GM18505 (cell line): ENCODE results near the gene FAM124A.

Experiments used
- ATAC-seq: cut with Tn5 transposase; IDR thresholded peaks from one replicate; pipeline ENCODE4 v1.9.1; 2021; ENCODE audit not compliant: unreplicated experiment
- POLR2A ChIP-seq: IDR thresholded peaks from 4 replicates; pipeline ENCODE4 v1.6.1; 2011; ENCODE audit warnings: borderline replicate concordance; ENCODE audit not compliant: insufficient read depth, insufficient read length; ENCODE audit errors: extremely low read depth

FAM124A gene

GRCh38 chr13:51252954-51253532, 30.8 kb downstream of the FAM124A start:
- TF ChIP-seq POLR2A = no peak
- ATAC-seq = no peak

- no peak for TF ChIP-seq POLR2A
- ATAC-seq = no peak
Measured at GRCh38 chr13:51255556-51255955, 33.4 kb downstream of the FAM124A start.

- TF ChIP-seq POLR2A = no peak
- no peak for ATAC-seq
Measured at GRCh38 chr13:51257187-51257586, 35.0 kb downstream of the FAM124A start.

DNA sequence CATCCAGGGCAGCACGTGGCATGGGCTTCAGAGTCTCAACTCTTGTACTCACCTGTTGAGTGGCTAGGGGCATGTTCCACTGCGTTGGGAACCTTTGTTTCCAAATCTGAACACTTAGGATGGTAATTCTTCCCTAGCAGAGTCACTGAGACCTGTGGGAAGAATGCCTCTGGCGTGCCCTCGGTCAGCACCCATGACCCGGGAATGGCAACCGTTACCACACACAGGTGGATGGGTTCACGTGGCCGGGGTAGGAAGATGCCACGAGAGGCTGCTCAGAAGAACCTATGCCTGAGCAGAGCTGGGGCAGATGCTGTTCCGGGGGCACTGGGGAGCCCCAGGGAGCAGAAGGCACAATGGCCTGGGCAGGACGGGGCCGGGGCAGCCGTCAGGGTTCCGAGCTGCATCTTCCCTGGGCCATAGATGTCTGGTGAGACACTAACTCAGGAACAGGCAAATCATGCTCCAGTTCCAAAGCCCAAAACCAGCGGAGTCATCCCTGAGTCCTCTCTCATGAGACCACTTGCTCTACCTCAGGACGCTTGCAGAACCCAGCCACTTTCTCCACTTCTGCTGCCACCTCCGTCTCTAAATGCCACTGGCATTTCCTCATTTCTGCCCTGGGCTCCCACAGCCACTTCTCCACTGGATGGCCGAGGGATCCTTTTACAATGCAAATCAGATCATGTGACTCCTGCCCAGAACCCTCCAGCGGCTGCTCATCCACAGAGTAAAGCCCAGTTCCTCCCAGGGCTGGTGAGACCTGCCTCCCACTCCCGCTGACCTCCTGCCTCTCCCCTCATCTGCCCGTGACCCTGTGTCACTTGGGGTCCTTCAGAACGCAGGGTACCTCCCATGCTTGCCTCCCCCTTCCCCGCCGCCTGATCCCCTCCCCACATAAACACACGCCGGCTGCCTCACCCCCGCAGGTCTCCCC, 36.7 kb downstream of the FAM124A start:
- TF ChIP-seq POLR2A = no peak

GRCh38 chr13:51260154-51260553, 38.0 kb downstream of the FAM124A start:
- ATAC-seq = no peak
- TF ChIP-seq POLR2A = no peak

More for the DNA sequence above, 36.7 kb downstream of the FAM124A start:
- ATAC-seq = no peak

DNA sequence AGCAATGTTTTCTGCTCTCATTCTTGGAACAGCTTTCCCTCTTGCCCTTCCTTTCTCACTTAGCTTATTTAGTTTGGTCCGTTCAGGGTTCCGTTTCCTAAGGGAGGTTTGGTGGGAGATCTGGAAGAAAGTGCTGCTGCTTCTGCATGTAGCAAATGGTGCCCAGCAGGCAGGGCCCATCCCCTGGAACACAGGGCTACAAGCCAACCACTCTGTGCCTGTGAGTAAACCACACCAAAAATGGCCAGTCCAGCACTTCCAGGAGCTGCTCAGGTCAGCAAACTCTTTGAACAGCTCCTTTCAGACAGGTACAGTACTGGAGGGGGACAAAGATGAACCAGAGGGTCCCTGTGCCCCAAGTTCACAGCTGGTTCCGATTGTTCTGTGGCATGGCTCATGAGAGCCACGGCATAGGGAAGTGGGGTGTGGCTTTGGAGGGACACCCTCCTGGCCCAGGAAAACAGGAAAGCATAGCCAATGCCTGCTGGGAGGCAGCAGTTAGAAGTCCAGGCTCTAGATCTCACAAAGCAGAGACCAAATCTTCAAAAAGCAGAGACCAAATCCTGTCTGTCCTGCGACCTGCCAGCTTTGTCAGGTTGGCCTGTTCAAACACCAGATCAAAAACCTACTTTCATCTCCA, 39.5 kb downstream of the FAM124A start:
- no peak for ATAC-seq
- TF ChIP-seq POLR2A = no peak

DNA sequence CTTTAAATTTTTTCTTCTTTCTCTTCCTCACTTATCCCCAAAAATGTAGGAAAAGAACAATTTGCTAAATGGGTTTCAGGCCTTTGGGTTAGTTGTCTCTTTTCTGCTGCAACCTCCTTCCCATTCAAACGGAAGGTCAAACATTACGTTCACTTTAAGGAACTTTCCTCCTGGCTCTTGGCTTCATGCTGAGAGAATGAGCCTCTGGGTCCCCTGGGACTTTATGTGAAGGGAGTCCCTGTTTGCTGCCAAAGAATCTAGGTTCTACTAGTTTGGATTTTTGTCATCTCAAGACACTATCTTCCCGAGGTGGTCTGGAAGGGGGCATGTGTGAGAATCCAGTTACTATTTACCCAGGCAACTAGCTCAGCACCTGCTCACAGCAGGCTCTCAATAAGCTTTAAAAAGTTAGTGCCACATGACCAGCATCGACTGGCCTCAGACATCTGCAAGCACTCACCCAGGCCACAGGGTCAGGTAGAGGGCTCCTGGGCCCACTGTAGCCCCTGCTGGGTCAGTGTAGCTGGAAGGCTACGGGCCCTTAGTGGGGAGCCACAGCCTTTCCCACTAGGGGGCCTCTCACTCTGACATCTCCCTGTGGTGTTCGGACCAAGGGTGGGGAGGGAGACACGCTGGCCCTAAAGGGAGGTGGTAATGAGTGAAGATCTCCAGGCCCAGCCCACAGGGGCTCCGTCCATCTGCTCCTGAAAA, 40.5 kb downstream of the FAM124A start:
- no peak for TF ChIP-seq POLR2A
- no peak for ATAC-seq

DNA sequence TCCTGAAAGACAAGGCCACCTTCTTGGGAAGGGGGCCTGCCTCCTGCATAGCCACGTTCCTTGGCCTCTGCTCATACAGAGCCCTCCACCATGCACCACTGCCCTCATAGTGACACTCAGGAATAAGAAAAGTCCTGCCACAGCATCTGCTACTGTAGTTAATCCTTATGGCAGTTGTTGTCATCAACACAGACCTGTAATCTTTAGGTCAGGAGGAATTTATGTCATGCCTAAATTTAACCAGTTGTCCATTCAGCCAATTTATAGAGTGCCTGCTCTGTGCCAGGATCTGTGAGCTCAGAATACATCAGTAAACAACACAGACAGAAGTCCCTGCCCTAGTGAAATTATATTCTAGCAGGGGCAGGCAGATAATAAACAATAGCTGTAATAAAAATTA, 44.4 kb downstream of the FAM124A start:
- no peak for ATAC-seq
- TF ChIP-seq POLR2A = no peak

DNA sequence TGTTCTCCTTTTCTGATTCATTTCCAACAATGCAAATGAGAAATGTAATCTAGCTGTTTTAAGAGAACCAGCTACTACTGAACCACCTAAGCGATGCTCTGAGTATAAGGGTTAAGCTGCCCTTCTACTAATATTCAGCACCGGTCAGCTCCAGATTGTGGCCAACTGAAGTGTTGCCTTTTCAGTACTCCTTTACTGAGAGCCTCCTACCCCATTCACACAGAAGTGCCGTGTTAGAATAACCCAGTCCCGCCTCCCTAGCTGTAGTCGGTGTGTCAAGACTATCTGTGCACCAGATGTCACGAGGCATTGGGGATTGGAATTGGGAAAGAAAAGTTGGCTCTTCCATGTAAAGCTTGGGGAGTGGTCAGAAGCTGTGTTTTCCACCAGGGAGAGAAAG, 45.4 kb downstream of the FAM124A start:
- no peak for ATAC-seq
- TF ChIP-seq POLR2A = no peak

GRCh38 chr13:51269039-51269438, 46.8 kb downstream of the FAM124A start:
- ATAC-seq = no peak
- no peak for TF ChIP-seq POLR2A

DNA sequence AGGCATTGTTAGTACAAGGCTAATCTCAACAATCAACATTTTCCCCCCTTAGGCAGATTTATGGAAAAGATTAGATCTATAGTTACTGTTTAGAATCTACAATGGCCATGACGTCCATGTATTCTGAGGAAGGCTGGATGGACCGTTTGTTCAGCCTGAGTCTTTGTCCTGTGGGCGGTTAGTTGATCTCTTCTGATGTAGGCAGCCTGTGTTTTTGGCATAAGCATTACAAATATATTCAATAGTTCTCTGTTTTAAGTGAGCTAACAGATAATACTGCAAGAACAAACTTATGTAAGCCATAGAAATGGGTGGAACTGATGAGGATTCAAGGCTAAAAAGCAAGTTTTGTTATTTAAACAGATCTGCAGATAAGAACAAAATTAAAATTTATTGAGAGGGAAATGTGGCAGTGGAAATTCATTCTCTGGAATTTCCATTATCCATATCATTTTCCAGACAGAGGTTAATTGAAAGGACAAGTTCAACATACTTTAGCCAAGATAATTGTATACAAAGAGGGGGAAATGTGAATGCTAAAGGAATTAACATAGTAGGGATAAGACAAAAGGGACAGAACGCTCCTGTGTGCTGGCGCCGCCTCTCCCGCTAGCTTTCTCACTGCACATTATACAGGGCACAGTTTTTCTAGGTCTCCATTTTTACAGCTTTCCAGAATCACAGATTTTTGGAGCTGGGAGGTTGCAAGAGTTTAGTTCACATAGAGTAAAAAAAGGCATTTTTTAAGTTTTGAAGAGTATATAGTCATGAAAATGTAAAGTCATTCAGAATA, 48.6 kb downstream of the FAM124A start:
- no peak for TF ChIP-seq POLR2A
- no peak for ATAC-seq

DNA sequence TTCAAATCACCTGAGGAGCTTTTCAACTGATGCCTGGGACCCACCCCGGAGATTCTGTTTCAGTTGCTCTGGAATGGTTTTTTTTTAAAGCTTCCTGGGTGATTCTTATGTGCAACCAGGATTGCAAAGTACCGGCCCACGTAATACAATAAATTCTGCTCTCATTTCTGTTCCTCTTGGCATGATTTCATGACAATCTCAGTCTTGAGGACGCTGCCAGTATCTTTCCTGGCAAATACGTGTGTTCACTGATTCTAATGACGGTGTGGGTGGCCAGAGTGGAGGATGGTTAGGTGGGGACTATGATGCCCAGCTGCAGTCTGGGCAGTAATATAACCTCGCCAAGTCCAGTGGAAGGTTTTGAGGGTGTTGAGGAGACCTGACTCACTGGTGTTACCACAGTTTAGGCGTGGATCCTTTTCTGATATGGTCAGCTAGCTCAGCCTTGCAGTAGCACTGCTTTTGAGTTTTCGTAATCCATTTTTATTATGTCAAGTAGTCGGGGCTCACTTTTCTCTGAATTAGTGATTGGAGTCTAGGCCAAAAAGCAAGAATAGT, 49.4 kb downstream of the FAM124A start:
- TF ChIP-seq POLR2A = no peak
- no peak for ATAC-seq

GRCh38 chr13:51275101-51275500, 52.9 kb downstream of the FAM124A start:
- ATAC-seq = no peak
- no peak for TF ChIP-seq POLR2A

DNA sequence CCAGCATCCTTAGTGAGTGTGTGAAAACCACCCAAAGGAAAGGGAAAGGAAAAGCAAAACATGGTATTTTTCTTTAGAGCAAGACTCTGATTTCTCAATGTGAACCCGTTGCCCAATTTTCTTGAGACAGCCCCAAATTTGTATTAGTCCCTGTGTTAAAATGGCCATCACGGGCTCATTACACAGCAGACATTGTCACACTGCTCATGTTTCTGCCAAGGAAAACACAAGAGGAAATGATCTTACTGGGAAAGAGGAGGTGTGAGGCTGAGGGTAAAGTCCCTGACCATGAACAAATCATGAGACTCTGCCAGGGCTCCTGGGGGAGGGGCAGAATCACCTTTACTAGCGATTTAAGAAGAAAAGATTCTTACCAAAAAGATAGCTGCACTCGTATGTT, 54.4 kb downstream of the FAM124A start:
- ATAC-seq = no peak
- no peak for TF ChIP-seq POLR2A
